HG03064 (cell line): Measurements from ENCODE around the gene RBM47.
A peak's percentile ranks its signal among the peaks of the same experiment; 100 is the strongest.

Experiments
- ATAC-seq: cut with Tn5 transposase; IDR thresholded peaks from one replicate; pipeline ENCODE4 v1.9.1; 2021; ENCODE audit warnings: low read depth; ENCODE audit not compliant: unreplicated experiment

Gene RBM47

GRCh38 chr4:40594261-40595178, 35.1 kb downstream of the RBM47 start:
- ATAC-seq, result no peak

GRCh38 chr4:40592034-40592433, 37.6 kb downstream of the RBM47 start:
- no peak for ATAC-seq

- no peak for ATAC-seq
Measured at GRCh38 chr4:40587826-40588225, 41.8 kb downstream of the RBM47 start.

GRCh38 chr4:40587351-40587750, 42.3 kb downstream of the RBM47 start:
- ATAC-seq, result no peak

GRCh38 chr4:40586729-40587128, 42.9 kb downstream of the RBM47 start:
- no peak for ATAC-seq

- no peak for ATAC-seq
Measured at GRCh38 chr4:40586034-40586433, 43.6 kb downstream of the RBM47 start.

- ATAC-seq, result no peak
Measured at GRCh38 chr4:40585201-40585799, 44.4 kb downstream of the RBM47 start.

GRCh38 chr4:40584517-40585141, 45.0 kb downstream of the RBM47 start:
- no peak for ATAC-seq

- no peak for ATAC-seq
Measured at GRCh38 chr4:40583850-40584439, 45.7 kb downstream of the RBM47 start.

- ATAC-seq, result no peak
Measured at GRCh38 chr4:40582413-40582812, 47.3 kb downstream of the RBM47 start.

GRCh38 chr4:40581254-40582140, 48.2 kb downstream of the RBM47 start:
- no peak for ATAC-seq

GRCh38 chr4:40579983-40580382, 49.7 kb downstream of the RBM47 start:
- ATAC-seq, result no peak

GRCh38 chr4:40577588-40578253, 51.9 kb downstream of the RBM47 start:
- ATAC-seq, result no peak

GRCh38 chr4:40576651-40577480, 52.8 kb downstream of the RBM47 start:
- peak; percentile 46 for ATAC-seq

GRCh38 chr4:40575846-40576245, 53.8 kb downstream of the RBM47 start:
- ATAC-seq, result no peak

- no peak for ATAC-seq
Measured at GRCh38 chr4:40573593-40574311, 55.9 kb downstream of the RBM47 start.

- no peak for ATAC-seq
Measured at GRCh38 chr4:40572692-40573310, 56.9 kb downstream of the RBM47 start.

GRCh38 chr4:40571208-40571607, 58.5 kb downstream of the RBM47 start:
- no peak for ATAC-seq
